HepG2 (cell line): ENCODE results near the gene PITX3. TPM values are rescaled to one million over a fixed set of nuclear protein-coding genes. Genes with fewer than 3 reads are reported as not detected.

Experiments used
- ASH2L ChIP-seq: fragments of 300-600, 200-600 bp; sonication (generic); IDR thresholded peaks from 2 replicates; pipeline ENCODE4 v1.7.0; 2017; ENCODE audit warnings: low read depth, mild to moderate bottlenecking, moderate library complexity, mixed read lengths, low read length; ENCODE audit not compliant: insufficient read length
- BCL6 ChIP-seq: IDR thresholded peaks from 2 replicates; pipeline ENCODE4 v1.6.1; 2016; ENCODE audit warnings: missing genetic modification reagents, missing compliant biosample characterization
- ESRRA ChIP-seq: sonication (generic); formaldehyde crosslinking; IDR thresholded peaks from 2 replicates; pipeline ENCODE4 v1.5.1; 2020; ENCODE audit warnings: mild to moderate bottlenecking, low read depth, missing genetic modification reagents
- FOXM1 ChIP-seq: sonication (generic); formaldehyde crosslinking; IDR thresholded peaks from 2 replicates; pipeline ENCODE4 v1.5.0; 2020; ENCODE audit warnings: missing genetic modification reagents
- GATAD1 ChIP-seq: IDR thresholded peaks from 2 replicates; pipeline ENCODE4 v1.6.1; 2016; ENCODE audit warnings: missing genetic modification reagents, missing compliant biosample characterization
- GPN1 ChIP-seq: sonication (generic); formaldehyde crosslinking; IDR thresholded peaks from 2 replicates; pipeline ENCODE4 v1.5.1; 2020; ENCODE audit warnings: missing genetic modification reagents, borderline replicate concordance
- KDM5A ChIP-seq: fragments of 200-600 bp; sonication (generic); IDR thresholded peaks from 2 replicates; pipeline ENCODE4 v1.7.0; 2018; ENCODE audit warnings: antibody characterized with exemption, mild to moderate bottlenecking, low read length, borderline replicate concordance
- MEIS1 ChIP-seq: sonication (generic); formaldehyde crosslinking; IDR thresholded peaks from 2 replicates; pipeline ENCODE4 v1.9.0; 2021; ENCODE audit warnings: mild to moderate bottlenecking, missing genetic modification reagents, moderate library complexity, borderline replicate concordance
- MEIS2 ChIP-seq: sonication (generic); formaldehyde crosslinking; IDR thresholded peaks from 2 replicates; pipeline ENCODE4 v1.9.0; 2021; ENCODE audit warnings: mild to moderate bottlenecking, missing genetic modification reagents
- NR2F1 ChIP-seq, 2 experiments: fragments of 450-650 bp in 1 of 2; formaldehyde crosslinking in 1 of 2; IDR thresholded peaks; 2 replicates each; pipeline versions ENCODE4 v1.5.0 to v1.6.1; 2016 to 2020; ENCODE audit warnings: mild to moderate bottlenecking in 1 of 2, missing compliant biosample characterization in 1 of 2, missing genetic modification reagents in 1 of 2, moderate library complexity in 1 of 2
- RBM39 ChIP-seq: fragments of 200-400 bp; formaldehyde crosslinking; IDR thresholded peaks from one replicate; pipeline ENCODE4 v1.6.1; 2018; ENCODE audit warnings: antibody characterized with exemption, mild to moderate bottlenecking, low read depth, low read length; ENCODE audit not compliant: poor library complexity, severe bottlenecking
- SETDB1 ChIP-seq: sonication (generic); formaldehyde crosslinking; IDR thresholded peaks from 2 replicates; pipeline ENCODE4 v1.5.1; 2020; ENCODE audit warnings: missing genetic modification reagents, mild to moderate bottlenecking, borderline replicate concordance
- SIN3A ChIP-seq: IDR thresholded peaks from 2 replicates; pipeline ENCODE4 v1.6.1; 2011; ENCODE audit warnings: low read depth, mild to moderate bottlenecking, control low read depth, low read length, borderline replicate concordance
- SMAD9 ChIP-seq: sonication (generic); formaldehyde crosslinking; IDR thresholded peaks from 2 replicates; pipeline ENCODE4 v1.5.1; 2020; ENCODE audit warnings: mild to moderate bottlenecking, missing genetic modification reagents
- ZNF10 ChIP-seq: sonication (generic); formaldehyde crosslinking; IDR thresholded peaks from 2 replicates; pipeline ENCODE4 v1.4.0; 2020; ENCODE audit warnings: mild to moderate bottlenecking, low read depth, missing genetic modification reagents, borderline replicate concordance
- ZNF180 ChIP-seq: sonication (generic); formaldehyde crosslinking; IDR thresholded peaks from 2 replicates; pipeline ENCODE4 v1.4.0; 2020; ENCODE audit warnings: low read depth, missing genetic modification reagents, borderline replicate concordance
- polyA plus RNA-seq, 8 experiments: library from polyadenylated mRNA; depleted of rRNA in 3 of 8; stranded (reverse) in 7 of 8; unstranded in 1 of 8; fragments of >200 nt; fragmentation: Illumina TruSeq in 4 of 8; extraction: Trizol in 4 of 8; gene quantifications; 2 replicates each; pipeline versions ENCODE4 v1.2.1 to v1.2.3, GENCODE V29; 2011 to 2016; ENCODE audit warnings: low read depth in 4 of 8, missing spikeins in 1 of 8, mixed read lengths in 1 of 8; ENCODE audit not compliant: insufficient read depth in 1 of 8
- total RNA-seq, 5 experiments: library from RNA; depleted of rRNA; stranded (reverse); fragments of >200 nt; fragmentation: Illumina TruSeq; extraction: Trizol; gene quantifications; 2 replicates each; pipeline ENCODE4 v1.2.3, GENCODE V29; 2016; ENCODE audit warnings: low read depth in 1 of 5
- TF ChIP-seq, protein P1 (sequence below): sonication (generic); formaldehyde crosslinking; IDR thresholded peaks from 2 replicates; pipeline ENCODE4 v1.4.0; 2020; ENCODE audit warnings: missing genetic modification reagents
- TF ChIP-seq, protein P2 (sequence below): conservative IDR thresholded peaks from 2 replicates; pipeline ENCODE4 v1.6.1; 2018; ENCODE audit warnings: missing genetic modification reagents
- TF ChIP-seq, protein P3 (sequence below): sonication (generic); formaldehyde crosslinking; IDR thresholded peaks from 2 replicates; pipeline ENCODE4 v1.9.0; 2022; ENCODE audit warnings: missing genetic modification reagents, mild to moderate bottlenecking, borderline replicate concordance

Gene PITX3
- total and polyA plus RNA-seq, 2 of the 13 experiments (the other 11 are each of a cell fraction or from before 2014, with no cell fraction given): not detected

DNA sequence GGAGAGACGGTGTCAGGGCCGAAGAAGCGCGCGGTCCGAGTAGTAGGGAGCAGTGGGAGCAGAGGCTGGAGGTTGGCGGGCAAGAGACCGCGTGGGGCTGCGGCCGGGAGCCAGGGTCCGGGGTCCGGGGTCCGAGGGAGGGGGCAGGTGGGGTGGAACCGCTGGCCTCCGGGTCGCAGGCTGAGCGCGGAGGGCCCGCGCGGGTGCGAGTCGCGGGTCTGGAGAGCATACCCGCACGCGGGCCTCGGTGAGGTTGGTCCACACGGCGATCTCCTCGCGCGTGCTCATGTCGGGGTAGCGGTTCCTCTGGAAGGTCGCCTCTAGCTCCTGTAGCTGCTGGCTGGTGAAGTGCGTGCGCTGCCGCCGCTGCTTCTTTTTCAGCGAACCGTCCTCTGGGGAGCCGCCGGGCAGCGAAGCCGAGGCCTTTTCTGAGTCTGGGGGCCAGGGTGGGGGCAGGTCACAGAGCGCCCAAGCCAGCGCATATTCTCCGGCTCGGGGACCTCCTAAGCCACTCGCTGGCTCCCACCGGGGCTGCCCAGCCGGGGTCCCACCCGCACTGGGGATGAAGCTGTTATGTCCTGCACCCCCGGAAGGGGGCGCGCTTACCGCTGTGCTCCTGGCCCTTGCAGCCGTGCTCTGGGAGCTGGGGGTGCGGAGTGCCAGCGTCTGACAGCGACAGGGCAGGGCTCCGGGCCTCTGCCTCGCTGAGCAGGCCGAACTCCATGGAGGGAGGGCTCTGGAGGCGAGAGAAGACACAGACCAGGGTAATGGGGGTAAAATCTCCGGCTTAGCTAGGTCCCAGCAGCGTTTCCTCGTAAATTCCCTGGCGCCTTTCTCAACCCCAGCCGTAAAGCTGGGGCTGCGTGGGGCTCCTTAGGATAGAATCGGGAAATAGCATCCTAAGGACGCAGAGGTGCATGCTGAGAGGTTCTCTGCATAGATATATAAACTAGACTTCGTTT is 9.7 kb downstream of the PITX3 start (continued):
- TF ChIP-seq GPN1 (no peak), RBM39 (no peak), ASH2L (no peak), ZNF10 (CRISPR knock-in tag) (no peak), SIN3A (no peak), ZNF180 (no peak), NR2F1 (CRISPR knock-in tag; IDR thresholded peaks at IDR 0.05) (no peak), FOXM1 (no peak), SMAD9 (CRISPR knock-in tag) (no peak), GATAD1 (CRISPR knock-in tag) (0 out of 2 replicates have a peak, but pooled peaks have one; percentile 17), SETDB1 (no peak), KDM5A (no peak), ESRRA (CRISPR knock-in tag) (no peak), MEIS1 (CRISPR knock-in tag) (no peak), MEIS2 (no peak), BCL6 (no peak)
- TF ChIP-seq, protein P1, sequence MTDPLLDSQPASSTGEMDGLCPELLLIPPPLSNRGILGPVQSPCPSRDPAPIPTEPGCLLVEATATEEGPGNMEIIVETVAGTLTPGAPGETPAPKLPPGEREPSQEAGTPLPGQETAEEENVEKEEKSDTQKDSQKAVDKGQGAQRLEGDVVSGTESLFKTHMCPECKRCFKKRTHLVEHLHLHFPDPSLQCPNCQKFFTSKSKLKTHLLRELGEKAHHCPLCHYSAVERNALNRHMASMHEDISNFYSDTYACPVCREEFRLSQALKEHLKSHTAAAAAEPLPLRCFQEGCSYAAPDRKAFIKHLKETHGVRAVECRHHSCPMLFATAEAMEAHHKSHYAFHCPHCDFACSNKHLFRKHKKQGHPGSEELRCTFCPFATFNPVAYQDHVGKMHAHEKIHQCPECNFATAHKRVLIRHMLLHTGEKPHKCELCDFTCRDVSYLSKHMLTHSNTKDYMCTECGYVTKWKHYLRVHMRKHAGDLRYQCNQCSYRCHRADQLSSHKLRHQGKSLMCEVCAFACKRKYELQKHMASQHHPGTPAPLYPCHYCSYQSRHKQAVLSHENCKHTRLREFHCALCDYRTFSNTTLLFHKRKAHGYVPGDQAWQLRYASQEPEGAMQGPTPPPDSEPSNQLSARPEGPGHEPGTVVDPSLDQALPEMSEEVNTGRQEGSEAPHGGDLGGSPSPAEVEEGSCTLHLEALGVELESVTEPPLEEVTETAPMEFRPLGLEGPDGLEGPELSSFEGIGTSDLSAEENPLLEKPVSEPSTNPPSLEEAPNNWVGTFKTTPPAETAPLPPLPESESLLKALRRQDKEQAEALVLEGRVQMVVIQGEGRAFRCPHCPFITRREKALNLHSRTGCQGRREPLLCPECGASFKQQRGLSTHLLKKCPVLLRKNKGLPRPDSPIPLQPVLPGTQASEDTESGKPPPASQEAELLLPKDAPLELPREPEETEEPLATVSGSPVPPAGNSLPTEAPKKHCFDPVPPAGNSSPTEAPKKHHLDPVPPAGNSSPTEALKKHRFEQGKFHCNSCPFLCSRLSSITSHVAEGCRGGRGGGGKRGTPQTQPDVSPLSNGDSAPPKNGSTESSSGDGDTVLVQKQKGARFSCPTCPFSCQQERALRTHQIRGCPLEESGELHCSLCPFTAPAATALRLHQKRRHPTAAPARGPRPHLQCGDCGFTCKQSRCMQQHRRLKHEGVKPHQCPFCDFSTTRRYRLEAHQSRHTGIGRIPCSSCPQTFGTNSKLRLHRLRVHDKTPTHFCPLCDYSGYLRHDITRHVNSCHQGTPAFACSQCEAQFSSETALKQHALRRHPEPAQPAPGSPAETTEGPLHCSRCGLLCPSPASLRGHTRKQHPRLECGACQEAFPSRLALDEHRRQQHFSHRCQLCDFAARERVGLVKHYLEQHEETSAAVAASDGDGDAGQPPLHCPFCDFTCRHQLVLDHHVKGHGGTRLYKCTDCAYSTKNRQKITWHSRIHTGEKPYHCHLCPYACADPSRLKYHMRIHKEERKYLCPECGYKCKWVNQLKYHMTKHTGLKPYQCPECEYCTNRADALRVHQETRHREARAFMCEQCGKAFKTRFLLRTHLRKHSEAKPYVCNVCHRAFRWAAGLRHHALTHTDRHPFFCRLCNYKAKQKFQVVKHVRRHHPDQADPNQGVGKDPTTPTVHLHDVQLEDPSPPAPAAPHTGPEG (CRISPR knock-in tag): no peak
- TF ChIP-seq, protein P2, sequence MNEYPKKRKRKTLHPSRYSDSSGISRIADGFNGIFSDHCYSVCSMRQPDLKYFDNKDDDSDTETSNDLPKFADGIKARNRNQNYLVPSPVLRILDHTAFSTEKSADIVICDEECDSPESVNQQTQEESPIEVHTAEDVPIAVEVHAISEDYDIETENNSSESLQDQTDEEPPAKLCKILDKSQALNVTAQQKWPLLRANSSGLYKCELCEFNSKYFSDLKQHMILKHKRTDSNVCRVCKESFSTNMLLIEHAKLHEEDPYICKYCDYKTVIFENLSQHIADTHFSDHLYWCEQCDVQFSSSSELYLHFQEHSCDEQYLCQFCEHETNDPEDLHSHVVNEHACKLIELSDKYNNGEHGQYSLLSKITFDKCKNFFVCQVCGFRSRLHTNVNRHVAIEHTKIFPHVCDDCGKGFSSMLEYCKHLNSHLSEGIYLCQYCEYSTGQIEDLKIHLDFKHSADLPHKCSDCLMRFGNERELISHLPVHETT: no peak
- TF ChIP-seq, protein P3, sequence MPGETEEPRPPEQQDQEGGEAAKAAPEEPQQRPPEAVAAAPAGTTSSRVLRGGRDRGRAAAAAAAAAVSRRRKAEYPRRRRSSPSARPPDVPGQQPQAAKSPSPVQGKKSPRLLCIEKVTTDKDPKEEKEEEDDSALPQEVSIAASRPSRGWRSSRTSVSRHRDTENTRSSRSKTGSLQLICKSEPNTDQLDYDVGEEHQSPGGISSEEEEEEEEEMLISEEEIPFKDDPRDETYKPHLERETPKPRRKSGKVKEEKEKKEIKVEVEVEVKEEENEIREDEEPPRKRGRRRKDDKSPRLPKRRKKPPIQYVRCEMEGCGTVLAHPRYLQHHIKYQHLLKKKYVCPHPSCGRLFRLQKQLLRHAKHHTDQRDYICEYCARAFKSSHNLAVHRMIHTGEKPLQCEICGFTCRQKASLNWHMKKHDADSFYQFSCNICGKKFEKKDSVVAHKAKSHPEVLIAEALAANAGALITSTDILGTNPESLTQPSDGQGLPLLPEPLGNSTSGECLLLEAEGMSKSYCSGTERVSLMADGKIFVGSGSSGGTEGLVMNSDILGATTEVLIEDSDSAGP (CRISPR knock-in tag): peak; percentile 12; the same call in 1 of the 2 replicates
